ENCODE measurements around the gene GMPS. TPM values are rescaled to one million over a fixed set of nuclear protein-coding genes. Genes with fewer than 3 reads are reported as not detected.

Gene GMPS
- polyA plus RNA-seq, 1 of the 3 experiments (the other 2 are of a cell fraction): 13.4 TPM

DNA sequence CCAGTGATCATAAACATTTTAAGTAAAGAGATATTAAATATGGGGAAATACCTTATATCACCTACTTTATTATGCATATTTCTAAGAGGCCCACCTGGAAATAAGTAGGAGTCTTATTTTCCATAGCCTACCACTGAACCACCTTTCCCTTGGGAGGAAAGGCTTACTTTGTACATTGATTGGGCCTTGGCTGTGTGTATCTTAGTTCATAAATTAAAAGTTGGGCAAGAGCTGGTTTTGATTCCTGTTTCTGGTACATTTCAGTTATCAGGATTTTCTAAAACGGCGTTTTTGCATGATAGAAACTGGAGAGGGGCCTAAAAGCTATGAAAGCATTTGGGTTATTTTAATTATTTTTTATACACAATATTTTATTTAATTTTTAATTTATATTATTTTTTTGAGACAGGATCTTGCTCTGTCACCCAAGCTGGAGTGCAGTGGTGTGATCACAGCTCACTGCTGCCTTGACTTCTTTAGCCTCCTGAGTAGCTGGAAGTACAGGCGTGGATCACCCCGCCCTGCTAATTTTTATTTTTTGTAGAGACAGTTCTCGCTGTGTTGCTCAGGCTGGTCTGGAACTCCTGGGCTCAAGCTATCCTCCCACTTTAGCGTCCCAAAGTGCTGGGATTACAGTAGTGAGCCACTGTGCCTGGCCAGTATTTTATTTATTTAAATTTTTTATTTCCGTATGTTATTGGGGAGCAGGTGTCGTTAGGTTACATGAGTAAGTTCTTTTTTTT lies 2.6 kb downstream of the GMPS start:
- WGBS (ENCODE audit: low lambda C conversion rate): 84% methylated on average over 8 of the region's 8 CpGs
- peaks cover 54% of the 10 kb centered on the region for H4K20me1 ChIP-seq (ENCODE audit: insufficient read depth)

DNA sequence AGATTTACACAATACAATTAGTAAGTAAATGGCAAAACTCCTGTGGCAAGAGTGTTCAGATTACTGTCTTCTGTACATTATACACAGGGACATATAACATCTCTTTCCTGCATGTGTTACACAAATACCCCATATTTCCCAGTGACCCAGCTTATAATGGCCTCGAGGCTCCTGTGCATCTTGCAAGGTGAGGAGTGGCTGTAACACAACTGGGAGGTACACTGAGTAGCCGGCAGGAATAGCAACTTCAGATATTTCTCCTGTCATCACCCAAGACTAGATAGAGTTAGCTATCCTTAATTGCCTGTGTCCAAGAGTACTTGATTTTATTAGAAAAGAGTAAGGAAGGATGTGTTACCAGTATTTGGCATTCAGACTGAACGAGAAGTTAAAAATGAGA lies 5.6 kb downstream of the GMPS start:
- Histone ChIP-seq H3K4me3 (ENCODE audit: low read depth in 2 of 2, low read length in 1 of 2) (no peak overlapping the region), H3K27ac (ENCODE audit: low read depth in 2 of 2, low read length in 1 of 2) (no peak overlapping the region), H3K9ac (no peak overlapping the region), H3K36me3 (replicated peaks in 1 of 2; ENCODE audit: control insufficient read depth in 1 of 2, insufficient read depth in 2 of 2, low read length in 1 of 2) (no peaks in the 10 kb centered on the region), H4K20me1 (ENCODE audit: insufficient read depth) (peaks cover 77% of the 10 kb centered on the region), H2AFZ (ENCODE audit: low read depth) (no peak overlapping the region), H3K27me3 (ENCODE audit: insufficient read depth) (no peaks in the 10 kb centered on the region), H3K79me2 (ENCODE audit: insufficient read depth) (peaks cover 100% of the 10 kb centered on the region), H3K9me3 (no peaks in the 10 kb centered on the region), H3K4me1 (ENCODE audit: control insufficient read depth in 1 of 2, insufficient read depth in 2 of 2, low read depth in 1 of 2, low read length in 1 of 2) (peaks cover 8% of the 10 kb centered on the region in 2 experiments; a peak in 3 of 4 replicates), H3F3A (replicated peaks; ENCODE audit: insufficient read depth) (no peaks in the 10 kb centered on the region), H3K4me2 (no peak overlapping the region), H3K9me2 (no peaks in the 10 kb centered on the region)
- CTCF ChIA-PET: no interaction called here
- 63% methylated on average over 3 of the region's 3 CpGs for WGBS (ENCODE audit: low lambda C conversion rate)
- no peak for DNase-seq
- TF ChIP-seq, protein P1, sequence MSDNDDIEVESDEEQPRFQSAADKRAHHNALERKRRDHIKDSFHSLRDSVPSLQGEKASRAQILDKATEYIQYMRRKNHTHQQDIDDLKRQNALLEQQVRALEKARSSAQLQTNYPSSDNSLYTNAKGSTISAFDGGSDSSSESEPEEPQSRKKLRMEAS (IDR thresholded peaks at IDR 0.05; ENCODE audit: low read depth): no peak
- TF ChIP-seq RCOR1 (IDR thresholded peaks at IDR 0.05; ENCODE audit: low read length) (no peak), MEF2A (IDR thresholded peaks at IDR 0.05; ENCODE audit: borderline replicate concordance, low read depth) (no peak), NRF1 (IDR thresholded peaks at IDR 0.05; ENCODE audit: low read depth, low read length) (no peak), RXRA (IDR thresholded peaks at IDR 0.05; ENCODE audit: borderline replicate concordance, low read depth) (no peak), POLR2AphosphoS5 (IDR thresholded peaks at IDR 0.05; ENCODE audit: low read depth, low read length) (no peak), GABPA (IDR thresholded peaks at IDR 0.05; ENCODE audit: low read depth) (no peak), MXI1 (IDR thresholded peaks at IDR 0.05; ENCODE audit: low read depth, low read length) (no peak), CHD2 (IDR thresholded peaks at IDR 0.05; ENCODE audit: low read length, partially characterized antibody) (no peak), JUND (IDR thresholded peaks at IDR 0.05) (no peak), FOXJ3 (CRISPR knock-in tag; IDR thresholded peaks at IDR 0.05) (no peak), FOXM1 (IDR thresholded peaks at IDR 0.05; ENCODE audit: low read depth) (no peak), TCF12 (IDR thresholded peaks at IDR 0.05) (no peak), TEAD4 (IDR thresholded peaks at IDR 0.05; ENCODE audit: borderline replicate concordance, insufficient read depth) (no peak), EP300 (IDR thresholded peaks at IDR 0.05; ENCODE audit: borderline replicate concordance in 1 of 2, low read depth in 1 of 2, low read length in 1 of 2) (no peak), GATA2 (CRISPR knock-in tag; IDR thresholded peaks at IDR 0.05) (no peak), RFX5 (IDR thresholded peaks at IDR 0.05; ENCODE audit: low read length) (no peak)
- TF ChIP-seq, protein P2, sequence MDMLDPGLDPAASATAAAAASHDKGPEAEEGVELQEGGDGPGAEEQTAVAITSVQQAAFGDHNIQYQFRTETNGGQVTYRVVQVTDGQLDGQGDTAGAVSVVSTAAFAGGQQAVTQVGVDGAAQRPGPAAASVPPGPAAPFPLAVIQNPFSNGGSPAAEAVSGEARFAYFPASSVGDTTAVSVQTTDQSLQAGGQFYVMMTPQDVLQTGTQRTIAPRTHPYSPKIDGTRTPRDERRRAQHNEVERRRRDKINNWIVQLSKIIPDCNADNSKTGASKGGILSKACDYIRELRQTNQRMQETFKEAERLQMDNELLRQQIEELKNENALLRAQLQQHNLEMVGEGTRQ (IDR thresholded peaks at IDR 0.05; ENCODE audit: borderline replicate concordance, low read depth, low read length): no peak
- TF ChIP-seq, protein P3, sequence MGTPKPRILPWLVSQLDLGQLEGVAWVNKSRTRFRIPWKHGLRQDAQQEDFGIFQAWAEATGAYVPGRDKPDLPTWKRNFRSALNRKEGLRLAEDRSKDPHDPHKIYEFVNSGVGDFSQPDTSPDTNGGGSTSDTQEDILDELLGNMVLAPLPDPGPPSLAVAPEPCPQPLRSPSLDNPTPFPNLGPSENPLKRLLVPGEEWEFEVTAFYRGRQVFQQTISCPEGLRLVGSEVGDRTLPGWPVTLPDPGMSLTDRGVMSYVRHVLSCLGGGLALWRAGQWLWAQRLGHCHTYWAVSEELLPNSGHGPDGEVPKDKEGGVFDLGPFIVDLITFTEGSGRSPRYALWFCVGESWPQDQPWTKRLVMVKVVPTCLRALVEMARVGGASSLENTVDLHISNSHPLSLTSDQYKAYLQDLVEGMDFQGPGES (IDR thresholded peaks at IDR 0.05; ENCODE audit: low read depth, low read length): no peak
- TF ChIP-seq, protein P4, sequence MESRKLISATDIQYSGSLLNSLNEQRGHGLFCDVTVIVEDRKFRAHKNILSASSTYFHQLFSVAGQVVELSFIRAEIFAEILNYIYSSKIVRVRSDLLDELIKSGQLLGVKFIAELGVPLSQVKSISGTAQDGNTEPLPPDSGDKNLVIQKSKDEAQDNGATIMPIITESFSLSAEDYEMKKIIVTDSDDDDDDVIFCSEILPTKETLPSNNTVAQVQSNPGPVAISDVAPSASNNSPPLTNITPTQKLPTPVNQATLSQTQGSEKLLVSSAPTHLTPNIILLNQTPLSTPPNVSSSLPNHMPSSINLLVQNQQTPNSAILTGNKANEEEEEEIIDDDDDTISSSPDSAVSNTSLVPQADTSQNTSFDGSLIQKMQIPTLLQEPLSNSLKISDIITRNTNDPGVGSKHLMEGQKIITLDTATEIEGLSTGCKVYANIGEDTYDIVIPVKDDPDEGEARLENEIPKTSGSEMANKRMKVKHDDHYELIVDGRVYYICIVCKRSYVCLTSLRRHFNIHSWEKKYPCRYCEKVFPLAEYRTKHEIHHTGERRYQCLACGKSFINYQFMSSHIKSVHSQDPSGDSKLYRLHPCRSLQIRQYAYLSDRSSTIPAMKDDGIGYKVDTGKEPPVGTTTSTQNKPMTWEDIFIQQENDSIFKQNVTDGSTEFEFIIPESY (IDR thresholded peaks at IDR 0.05; ENCODE audit: borderline replicate concordance, low read depth): no peak
- POLR2A ChIA-PET: no interaction called here

More for the DNA sequence above, 2.6 kb downstream of the GMPS start:
- no peaks in the 10 kb centered on the region for H3K27me3 ChIP-seq (ENCODE audit: insufficient read depth)
- H3K9me3 ChIP-seq: no peaks in the 10 kb centered on the region
- H3K79me2 ChIP-seq (ENCODE audit: insufficient read depth): peaks cover 75% of the 10 kb centered on the region
- peaks cover 9% of the 10 kb centered on the region for H3F3A ChIP-seq (replicated peaks; ENCODE audit: insufficient read depth)
- peak overlapping the region in 1 of 2 experiments; percentile 96; a peak in 1 of 4 replicates for H3K4me3 ChIP-seq (ENCODE audit: low read depth in 2 of 2, low read length in 1 of 2)
- TF ChIP-seq EP300 (IDR thresholded peaks at IDR 0.05; ENCODE audit: borderline replicate concordance in 1 of 2, low read depth in 1 of 2, low read length in 1 of 2): no peak
- no peak for TF ChIP-seq FOXM1 (IDR thresholded peaks at IDR 0.05; ENCODE audit: low read depth)
- TF ChIP-seq MXI1 (IDR thresholded peaks at IDR 0.05; ENCODE audit: low read depth, low read length): no peak
- TF ChIP-seq SIN3A (IDR thresholded peaks at IDR 0.05; ENCODE audit: borderline replicate concordance, low read depth, low read length): no peak
- no peak for TF ChIP-seq POLR2AphosphoS5 (IDR thresholded peaks at IDR 0.05; ENCODE audit: low read depth, low read length)
- TF ChIP-seq, protein P1 (IDR thresholded peaks at IDR 0.05; ENCODE audit: low read depth): no peak
- TF ChIP-seq TAF1 (IDR thresholded peaks at IDR 0.05; ENCODE audit: borderline replicate concordance, low read depth, low read length): no peak
- H3K36me3 ChIP-seq (replicated peaks in 1 of 2; ENCODE audit: control insufficient read depth in 1 of 2, insufficient read depth in 2 of 2, low read length in 1 of 2): no peaks in the 10 kb centered on the region
- no peaks in the 10 kb centered on the region for H3K9me2 ChIP-seq
- H3K9ac ChIP-seq: peak overlapping the region; percentile 96; the same call in 1 of the 2 replicates
- peak overlapping the region; percentile 98 for H3K4me2 ChIP-seq
- ChIA-PET CTCF (no interaction called here), POLR2A (no interaction called here)
- no peak overlapping the region for H2AFZ ChIP-seq (ENCODE audit: low read depth)
- H3K27ac ChIP-seq (ENCODE audit: low read depth in 2 of 2, low read length in 1 of 2): no peak overlapping the region
- no peak for DNase-seq
- H3K4me1 ChIP-seq (ENCODE audit: control insufficient read depth in 1 of 2, insufficient read depth in 2 of 2, low read depth in 1 of 2, low read length in 1 of 2): peaks cover 8 to 13% of the 10 kb centered on the region in 2 experiments; a peak in 3 of 4 replicates

All from SK-N-SH (cell line).